Omental fat pad (tissue), 4 donors: Measurements from ENCODE around the gene FCER2. TPM values are rescaled to one million over a fixed set of nuclear protein-coding genes. Genes with fewer than 3 reads are reported as not detected.
A peak's percentile ranks its signal among the peaks of the same experiment; 100 is the strongest.

Source experiments
- ATAC-seq: fragments of 150-250 bp; one replicate; pipeline ENCODE4 v1.9.1; 2016; ENCODE audit warnings: mild to moderate bottlenecking, moderate library complexity; ENCODE audit not compliant: low FRiP score
- DNase-seq: peaks from one replicate; pipeline ENCODE4 v3.0.0-alpha.2; 2019; ENCODE audit warnings: low spot score
- total RNA-seq, 4 donors: library from RNA; depleted of rRNA; stranded (reverse); fragments of >200 nt; gene quantifications; one replicate each; pipeline ENCODE4 v1.1.0, GENCODE V29; 2016
- TF ChIP-seq, protein P1 (sequence below), 3 donors: fragments of 450-650 bp; IDR thresholded peaks; one replicate each; pipeline ENCODE4 v1.5.1; 2016 to 2017; ENCODE audit warnings: antibody characterized with exemption in 3 of 3, mild to moderate bottlenecking in 3 of 3, moderate library complexity in 2 of 3

FCER2 gene
- total RNA-seq, 4 donors from 2014 or later: 0.65 to 1.8 (median 1.0) TPM

DNA sequence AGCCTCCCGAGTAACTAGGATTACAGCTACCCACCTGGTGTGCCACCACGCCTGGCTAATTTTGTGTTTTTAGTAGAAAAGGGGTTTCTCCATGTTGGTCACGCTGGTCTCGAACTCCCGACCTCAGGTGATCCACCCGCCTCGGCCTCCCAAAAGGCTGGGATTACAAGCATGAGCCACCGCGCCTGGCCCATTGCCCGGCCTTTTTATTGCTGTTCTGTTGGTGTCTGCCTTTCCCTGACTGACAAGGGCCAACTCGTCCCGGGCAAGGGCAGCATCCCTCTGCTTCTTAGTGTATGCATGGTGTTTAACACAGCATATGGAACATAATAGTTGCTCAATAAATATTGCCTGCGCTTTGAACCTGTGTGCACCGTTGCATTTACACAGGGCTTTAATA is 39.3 kb downstream of the FCER2 start:
- no peak for DNase-seq
- TF ChIP-seq, protein P1, sequence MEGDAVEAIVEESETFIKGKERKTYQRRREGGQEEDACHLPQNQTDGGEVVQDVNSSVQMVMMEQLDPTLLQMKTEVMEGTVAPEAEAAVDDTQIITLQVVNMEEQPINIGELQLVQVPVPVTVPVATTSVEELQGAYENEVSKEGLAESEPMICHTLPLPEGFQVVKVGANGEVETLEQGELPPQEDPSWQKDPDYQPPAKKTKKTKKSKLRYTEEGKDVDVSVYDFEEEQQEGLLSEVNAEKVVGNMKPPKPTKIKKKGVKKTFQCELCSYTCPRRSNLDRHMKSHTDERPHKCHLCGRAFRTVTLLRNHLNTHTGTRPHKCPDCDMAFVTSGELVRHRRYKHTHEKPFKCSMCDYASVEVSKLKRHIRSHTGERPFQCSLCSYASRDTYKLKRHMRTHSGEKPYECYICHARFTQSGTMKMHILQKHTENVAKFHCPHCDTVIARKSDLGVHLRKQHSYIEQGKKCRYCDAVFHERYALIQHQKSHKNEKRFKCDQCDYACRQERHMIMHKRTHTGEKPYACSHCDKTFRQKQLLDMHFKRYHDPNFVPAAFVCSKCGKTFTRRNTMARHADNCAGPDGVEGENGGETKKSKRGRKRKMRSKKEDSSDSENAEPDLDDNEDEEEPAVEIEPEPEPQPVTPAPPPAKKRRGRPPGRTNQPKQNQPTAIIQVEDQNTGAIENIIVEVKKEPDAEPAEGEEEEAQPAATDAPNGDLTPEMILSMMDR (IDR thresholded peaks at IDR 0.05): no peak
- no peak for ATAC-seq

DNA sequence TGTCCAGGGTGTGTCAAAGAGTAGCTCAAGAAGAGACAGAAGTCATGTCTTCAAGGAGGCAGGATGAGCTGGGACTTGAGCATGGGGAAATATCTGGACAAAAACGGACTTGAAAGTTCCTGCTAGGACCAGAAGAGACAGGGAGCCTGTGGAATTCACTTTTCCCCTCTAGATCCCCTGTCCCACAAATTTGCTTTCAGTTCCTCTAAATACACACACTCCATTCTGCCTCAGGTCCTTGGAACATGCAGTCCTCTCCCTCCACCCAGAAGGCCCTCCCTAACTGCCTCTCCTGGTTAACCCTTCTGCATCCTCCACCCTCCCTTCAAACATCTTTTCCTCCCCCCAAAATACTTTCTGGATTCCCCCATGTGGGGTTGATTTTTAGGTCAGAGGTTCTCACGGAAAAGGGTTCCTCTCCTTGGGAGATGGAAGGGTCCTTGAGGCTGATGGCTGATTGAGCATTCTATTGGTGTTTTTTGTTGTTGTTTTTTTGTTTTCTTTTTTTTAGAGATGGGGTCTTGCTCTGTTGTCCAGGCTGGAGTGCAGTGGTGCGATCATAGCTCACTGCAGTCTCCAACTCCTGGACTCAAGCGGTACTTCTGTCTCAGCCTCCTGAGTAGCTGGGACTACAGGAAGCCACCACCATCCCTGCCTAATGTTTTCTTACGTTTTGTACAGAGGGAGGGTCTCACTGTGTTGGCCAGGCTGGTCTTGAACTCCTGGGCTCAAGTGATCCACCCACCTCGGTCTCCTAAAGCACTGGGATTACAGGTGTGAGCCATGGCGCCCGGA is 40.0 kb downstream of the FCER2 start:
- DNase-seq (no peak), ATAC-seq (no peak)
- TF ChIP-seq, protein P1 (IDR thresholded peaks at IDR 0.05): no peak

DNA sequence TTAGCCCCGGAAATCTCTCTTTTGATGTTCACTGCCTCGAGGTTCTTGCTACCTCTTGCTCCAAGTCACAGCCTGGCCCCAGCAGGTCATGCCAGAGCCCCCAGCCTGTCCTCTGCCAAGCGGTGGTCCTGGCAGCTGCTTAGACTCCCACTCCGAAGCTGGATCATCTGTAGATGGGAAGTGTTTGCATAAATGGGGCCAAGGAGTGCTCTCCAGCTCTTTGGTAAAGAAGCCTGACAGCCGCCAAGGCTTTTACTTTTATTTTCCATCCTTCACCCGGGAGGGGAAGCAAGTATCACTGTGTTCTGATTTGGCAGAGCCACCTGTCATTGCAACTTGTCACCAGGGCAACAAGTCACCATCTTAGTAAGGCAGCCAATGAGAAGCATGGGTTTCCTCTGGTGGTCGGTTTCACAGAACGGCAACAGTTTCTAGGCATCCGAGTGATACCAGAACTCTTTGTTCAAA is 43.7 kb downstream of the FCER2 start:
- no peak for DNase-seq
- no peak for ATAC-seq
- TF ChIP-seq, protein P1 (IDR thresholded peaks at IDR 0.05): no peak

DNA sequence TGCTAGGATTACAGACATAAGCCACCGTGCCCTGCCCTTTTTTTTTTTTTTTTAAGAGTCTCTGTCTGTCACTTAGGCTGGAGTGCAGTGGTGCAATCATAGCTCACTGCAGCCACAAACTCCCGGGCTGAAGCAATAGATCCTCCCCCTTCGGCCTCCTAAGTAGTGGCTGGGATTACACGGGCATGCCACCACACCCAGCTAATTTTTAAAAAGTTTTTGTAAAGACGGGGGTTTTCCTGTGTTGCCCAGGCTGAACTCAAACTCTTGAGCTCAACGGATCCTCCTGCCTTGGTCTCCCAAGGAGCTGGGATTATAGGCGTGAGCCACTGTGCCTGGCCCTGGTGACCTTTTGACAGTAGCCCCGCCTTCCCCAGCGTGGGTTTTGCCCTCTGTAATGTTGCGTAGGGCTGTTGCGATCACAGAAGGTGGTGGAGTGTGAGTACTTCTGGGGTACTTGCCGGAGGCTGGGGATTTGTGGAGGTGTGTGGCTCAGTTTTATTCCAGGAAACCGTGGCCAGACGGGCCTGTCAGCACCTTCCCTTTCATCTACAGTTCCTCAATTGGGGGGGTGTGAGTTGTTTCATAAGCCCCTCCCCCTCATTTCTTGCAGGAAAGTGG is 44.7 kb downstream of the FCER2 start:
- TF ChIP-seq, protein P1 (IDR thresholded peaks at IDR 0.05): no peak
- ATAC-seq (peak; percentile 49), DNase-seq (no peak)

DNA sequence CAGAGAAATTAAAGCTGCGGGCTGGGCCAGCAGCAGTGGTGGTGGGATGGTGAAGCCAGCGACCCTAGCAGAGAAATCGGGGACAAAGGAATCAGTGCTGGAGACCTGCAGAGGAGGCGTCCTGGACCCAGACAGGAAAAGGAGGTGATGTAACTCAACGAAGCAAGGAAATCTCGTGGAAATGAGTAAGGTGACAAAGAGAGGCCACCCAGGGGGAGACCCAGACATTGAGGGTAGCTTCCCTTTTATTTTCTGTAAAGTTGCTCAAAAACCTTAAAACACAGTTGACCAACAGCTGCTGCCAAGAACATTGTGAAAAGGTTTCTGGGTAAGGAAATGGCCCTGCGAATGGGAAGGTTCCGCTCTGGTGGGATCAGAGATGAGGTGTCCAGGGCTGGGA is 46.4 kb downstream of the FCER2 start:
- ATAC-seq: no peak
- no peak for DNase-seq
- TF ChIP-seq, protein P1 (IDR thresholded peaks at IDR 0.05): no peak

DNA sequence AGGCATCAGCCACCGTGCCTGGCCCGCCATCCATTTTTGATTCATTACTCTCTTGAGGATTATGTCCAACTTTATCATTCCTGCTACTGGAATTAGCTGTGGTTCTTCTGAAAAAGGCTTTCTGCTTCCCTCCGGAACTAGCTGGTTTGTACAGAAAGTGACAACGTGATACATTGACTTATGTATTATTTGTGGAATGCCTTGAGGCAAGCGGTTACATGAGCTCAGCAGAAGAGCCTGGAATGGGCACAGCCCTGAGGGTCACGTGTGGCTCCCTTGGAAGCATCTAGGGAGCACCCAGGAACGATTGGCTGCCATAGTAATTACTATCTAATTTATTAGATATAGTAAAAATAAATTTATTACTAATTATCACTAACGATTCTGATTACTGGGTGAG is 47.5 kb downstream of the FCER2 start:
- TF ChIP-seq, protein P1 (IDR thresholded peaks at IDR 0.05): no peak
- DNase-seq (no peak), ATAC-seq (no peak)
